ENCODE results near the gene CDHR1. TPM values are rescaled to one million over a fixed set of nuclear protein-coding genes. Genes with fewer than 3 reads are reported as not detected.

The CDHR1 gene
- total and polyA plus RNA-seq, 8 donors = 0.06 to 77.6 (median 3.5) TPM; not detected in 4

- no peak for DNase-seq
- H3K27ac ChIP-seq = no peak overlapping the region
- 72 to 92% (median 81%) methylated on average over 3 of the region's 3 CpGs for WGBS, 5 donors
- TF ChIP-seq POLR2AphosphoS5 (IDR thresholded peaks at IDR 0.05) = no peak
- no peak for TF ChIP-seq POLR2A (IDR thresholded peaks at IDR 0.05)
- TF ChIP-seq EP300 (IDR thresholded peaks at IDR 0.05) = no peak
- H3K4me1 ChIP-seq = peaks cover 9 to 18% (median 17%) of the 10 kb centered on the region in 4 donors
- H3K9me3 ChIP-seq = no peaks in the 10 kb centered on the region
- H3K36me3 ChIP-seq = no peaks in the 10 kb centered on the region
- intact Hi-C loops (cut with DNase I; ENCODE audit: low total_unique reads) = no loop called here
- H3K4me3 ChIP-seq = no peak overlapping the region
- peaks cover 0 to 74% (median 25%) of the 10 kb centered on the region in 3 donors for H3K27me3 ChIP-seq
Observed at GRCh38 chr10:84190621-84191020, 3.7 kb upstream of the CDHR1 start.

- Histone ChIP-seq H3K4me1 (peaks cover 9 to 22% (median 17%) of the 10 kb centered on the region in 4 donors), H3K27me3 (peaks cover 0 to 75% (median 30%) of the 10 kb centered on the region in 3 donors), H3K36me3 (no peaks in the 10 kb centered on the region), H3K9me3 (no peaks in the 10 kb centered on the region), H3K27ac (no peak overlapping the region), H3K4me3 (no peak overlapping the region)
- intact Hi-C loops (cut with DNase I; ENCODE audit: low total_unique reads) = no loop called here
- TF ChIP-seq, protein P1, sequence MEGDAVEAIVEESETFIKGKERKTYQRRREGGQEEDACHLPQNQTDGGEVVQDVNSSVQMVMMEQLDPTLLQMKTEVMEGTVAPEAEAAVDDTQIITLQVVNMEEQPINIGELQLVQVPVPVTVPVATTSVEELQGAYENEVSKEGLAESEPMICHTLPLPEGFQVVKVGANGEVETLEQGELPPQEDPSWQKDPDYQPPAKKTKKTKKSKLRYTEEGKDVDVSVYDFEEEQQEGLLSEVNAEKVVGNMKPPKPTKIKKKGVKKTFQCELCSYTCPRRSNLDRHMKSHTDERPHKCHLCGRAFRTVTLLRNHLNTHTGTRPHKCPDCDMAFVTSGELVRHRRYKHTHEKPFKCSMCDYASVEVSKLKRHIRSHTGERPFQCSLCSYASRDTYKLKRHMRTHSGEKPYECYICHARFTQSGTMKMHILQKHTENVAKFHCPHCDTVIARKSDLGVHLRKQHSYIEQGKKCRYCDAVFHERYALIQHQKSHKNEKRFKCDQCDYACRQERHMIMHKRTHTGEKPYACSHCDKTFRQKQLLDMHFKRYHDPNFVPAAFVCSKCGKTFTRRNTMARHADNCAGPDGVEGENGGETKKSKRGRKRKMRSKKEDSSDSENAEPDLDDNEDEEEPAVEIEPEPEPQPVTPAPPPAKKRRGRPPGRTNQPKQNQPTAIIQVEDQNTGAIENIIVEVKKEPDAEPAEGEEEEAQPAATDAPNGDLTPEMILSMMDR (IDR thresholded peaks at IDR 0.05) = no peak
- no peak for TF ChIP-seq POLR2AphosphoS5 (IDR thresholded peaks at IDR 0.05)
- 56 to 78% (median 70%) methylated on average over 3 to 5 of the region's 5 CpGs for WGBS, 5 donors
- DNase-seq = no peak
Observed at GRCh38 chr10:84191106-84191505, 3.2 kb upstream of the CDHR1 start.

GRCh38 chr10:84193327-84193726, 1.0 kb upstream of the CDHR1 start:
- DNase-seq = no peak
- no peaks in the 10 kb centered on the region for H3K9me3 ChIP-seq
- peaks cover 9 to 33% (median 17%) of the 10 kb centered on the region in 4 donors for H3K4me1 ChIP-seq
- H3K27ac ChIP-seq = no peak overlapping the region
- H3K36me3 ChIP-seq = no peaks in the 10 kb centered on the region
- intact Hi-C loops (cut with DNase I; ENCODE audit: low total_unique reads) = no loop called here
- H3K27me3 ChIP-seq = peaks cover 0 to 88% (median 38%) of the 10 kb centered on the region in 3 donors
- no peak for TF ChIP-seq POLR2AphosphoS5 (IDR thresholded peaks at IDR 0.05)
- no peak for TF ChIP-seq POLR2A (IDR thresholded peaks at IDR 0.05)
- TF ChIP-seq EP300 (IDR thresholded peaks at IDR 0.05) = no peak
- TF ChIP-seq, protein P1 (IDR thresholded peaks at IDR 0.05) = no peak
- no peak overlapping the region for H3K4me3 ChIP-seq
- WGBS, 5 donors = 91 to 98% (median 94%) methylated on average over 2 of the region's 2 CpGs

GRCh38 chr10:84193846-84194423, 402 bp upstream of the CDHR1 start:
- no peak for DNase-seq

More at GRCh38 chr10:84193846-84194423, 402 bp upstream of the CDHR1 start:
- peak overlapping the region; percentile 49 to 56 (median 52) for H3K4me3 ChIP-seq
- peaks cover 9 to 33% (median 17%) of the 10 kb centered on the region in 4 donors for H3K4me1 ChIP-seq
- H3K27ac ChIP-seq = no peak overlapping the region
- peaks cover 0 to 82% (median 38%) of the 10 kb centered on the region in 3 donors for H3K27me3 ChIP-seq
- intact Hi-C loops (cut with DNase I; ENCODE audit: low total_unique reads) = no loop called here
- 21 to 40% (median 31%) methylated on average over 3 to 5 of the region's 5 CpGs for WGBS, 5 donors
- TF ChIP-seq POLR2A (IDR thresholded peaks at IDR 0.05) (no peak), POLR2AphosphoS5 (IDR thresholded peaks at IDR 0.05) (no peak), EP300 (IDR thresholded peaks at IDR 0.05) (no peak)
- TF ChIP-seq, protein P1 (IDR thresholded peaks at IDR 0.05) = no peak
- H3K36me3 ChIP-seq = no peaks in the 10 kb centered on the region
- H3K9me3 ChIP-seq = no peaks in the 10 kb centered on the region

Data from stomach (tissue), 9 donors.